GM19455 (cell line): ENCODE results near the gene SECTM1.
"Not testable (repeated sequence)": the region's sequence is repeated elsewhere in the genome, so short reads cannot be mapped to it uniquely, and the experiment has no call there.

Experiments used
- ATAC-seq: cut with Tn5 transposase; IDR thresholded peaks from one replicate; pipeline ENCODE4 v1.9.1; 2021; ENCODE audit not compliant: unreplicated experiment

SECTM1 gene

DNA sequence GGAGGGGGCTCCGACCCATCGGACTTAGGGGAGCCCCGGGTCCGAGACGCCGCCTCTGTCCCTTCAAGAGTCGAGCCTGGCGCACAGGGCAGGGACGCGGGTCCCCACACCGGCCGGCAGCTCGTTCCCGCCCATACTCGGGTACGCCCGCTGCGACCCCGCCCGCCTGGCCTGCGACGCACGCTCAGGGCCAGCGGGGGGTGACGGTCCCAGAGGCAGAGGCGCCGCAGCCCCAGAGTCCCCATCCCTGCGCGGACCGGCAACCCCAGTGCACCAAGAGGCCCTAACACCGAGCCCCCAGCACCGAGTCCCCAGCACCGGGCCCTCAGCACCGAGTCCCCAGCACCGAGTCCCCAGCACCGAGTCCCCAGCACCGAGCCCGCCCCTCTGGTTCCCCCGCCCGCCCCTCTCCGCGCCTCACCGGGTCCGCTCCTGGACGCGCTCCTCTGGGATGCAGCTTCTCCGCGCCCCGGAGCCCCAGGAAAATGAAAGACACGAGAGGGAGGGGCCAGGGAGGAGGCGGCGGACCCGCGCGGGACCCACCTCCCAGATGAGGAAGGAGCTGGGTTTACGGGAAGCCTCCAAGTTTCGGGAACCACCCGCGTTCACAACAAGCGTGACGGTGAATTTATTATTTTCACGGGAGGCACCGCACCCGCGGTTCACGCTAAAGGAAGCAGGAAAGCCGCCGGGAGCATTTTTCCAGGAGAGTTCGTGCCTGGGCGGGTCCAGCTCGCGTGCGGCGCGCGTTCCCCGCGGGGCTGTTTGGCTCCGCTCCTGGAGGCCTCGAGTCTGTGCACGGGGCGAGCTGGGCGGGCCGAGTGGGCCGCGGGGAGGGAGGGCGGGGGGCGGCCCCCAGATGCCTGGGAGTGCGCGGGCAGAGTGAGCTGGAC is at the start of gene SECTM1:
Gene SECTM1 (minus strand): TSS at position 488 of the 893 bp plus-strand sequence. CDS start 6,526 bp downstream, outside the sequence.
- no peak for ATAC-seq

DNA sequence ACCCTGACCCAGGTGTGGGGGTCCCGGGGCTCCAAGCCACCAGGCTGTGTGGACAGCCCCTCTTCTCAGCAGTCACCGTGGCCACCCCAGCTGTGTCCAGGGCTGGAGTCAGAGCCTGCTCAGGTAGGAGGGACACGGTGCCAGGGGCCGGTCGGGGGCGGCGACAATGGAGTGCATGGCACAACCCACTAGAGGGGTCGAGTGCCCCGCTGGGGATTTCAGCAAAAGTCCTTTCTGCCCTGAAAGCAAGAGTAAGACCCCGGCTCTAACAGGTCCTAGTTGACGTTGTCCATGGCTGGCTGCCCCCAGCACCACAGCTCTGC is 49.3 kb upstream of the SECTM1 start:
- no peak for ATAC-seq

DNA sequence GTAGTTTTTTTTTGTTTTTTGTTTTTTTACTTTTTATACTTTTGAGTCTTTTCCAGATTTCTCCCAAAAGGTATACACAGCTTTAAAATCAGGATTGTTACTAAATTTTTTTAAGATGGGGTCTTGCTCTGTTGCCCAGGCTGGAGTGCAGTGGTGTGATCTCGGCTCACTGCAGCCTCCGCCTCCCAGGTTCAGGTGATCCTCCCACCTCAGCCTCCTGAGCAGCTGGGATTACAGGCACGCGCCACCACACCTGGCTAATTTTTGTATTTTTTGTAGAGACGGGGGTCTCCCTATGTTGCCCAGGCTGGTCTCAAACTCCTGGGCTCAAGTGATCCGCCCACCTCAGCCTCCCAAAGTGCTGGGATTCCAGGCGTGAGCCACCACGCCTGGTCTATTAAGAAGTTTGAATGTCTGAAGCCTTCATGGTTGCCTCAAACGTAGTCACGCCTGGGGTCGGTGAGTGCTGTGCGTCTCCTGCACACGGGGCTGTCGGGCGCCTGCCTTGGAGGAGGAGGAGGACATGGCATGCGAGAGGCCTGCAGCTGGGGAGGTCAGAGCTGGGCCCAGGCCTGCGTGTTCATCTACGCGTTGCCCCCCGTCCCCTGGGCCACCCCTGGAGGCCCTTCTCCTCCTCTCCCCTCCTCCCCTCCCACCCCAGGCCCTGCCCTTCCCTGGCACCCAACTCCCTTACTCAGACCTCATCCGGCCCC is 48.8 kb upstream of the SECTM1 start:
- not testable (repeated sequence) for ATAC-seq

DNA sequence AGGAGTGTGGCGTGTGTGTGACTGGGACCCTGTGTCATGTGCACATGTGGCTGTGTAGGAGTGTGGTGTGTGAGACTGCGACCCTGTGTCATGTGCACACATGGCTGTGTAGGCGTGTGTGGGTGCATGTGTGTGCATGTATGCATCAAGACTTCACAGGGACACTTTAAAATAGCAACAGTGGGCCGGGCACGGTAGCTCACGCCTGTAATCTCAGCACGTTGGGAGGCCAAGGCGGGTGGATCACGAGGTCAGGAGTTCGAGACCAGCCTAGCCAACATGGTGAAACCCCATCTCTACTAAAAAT is 48.1 kb upstream of the SECTM1 start:
- ATAC-seq = not testable (repeated sequence)

DNA sequence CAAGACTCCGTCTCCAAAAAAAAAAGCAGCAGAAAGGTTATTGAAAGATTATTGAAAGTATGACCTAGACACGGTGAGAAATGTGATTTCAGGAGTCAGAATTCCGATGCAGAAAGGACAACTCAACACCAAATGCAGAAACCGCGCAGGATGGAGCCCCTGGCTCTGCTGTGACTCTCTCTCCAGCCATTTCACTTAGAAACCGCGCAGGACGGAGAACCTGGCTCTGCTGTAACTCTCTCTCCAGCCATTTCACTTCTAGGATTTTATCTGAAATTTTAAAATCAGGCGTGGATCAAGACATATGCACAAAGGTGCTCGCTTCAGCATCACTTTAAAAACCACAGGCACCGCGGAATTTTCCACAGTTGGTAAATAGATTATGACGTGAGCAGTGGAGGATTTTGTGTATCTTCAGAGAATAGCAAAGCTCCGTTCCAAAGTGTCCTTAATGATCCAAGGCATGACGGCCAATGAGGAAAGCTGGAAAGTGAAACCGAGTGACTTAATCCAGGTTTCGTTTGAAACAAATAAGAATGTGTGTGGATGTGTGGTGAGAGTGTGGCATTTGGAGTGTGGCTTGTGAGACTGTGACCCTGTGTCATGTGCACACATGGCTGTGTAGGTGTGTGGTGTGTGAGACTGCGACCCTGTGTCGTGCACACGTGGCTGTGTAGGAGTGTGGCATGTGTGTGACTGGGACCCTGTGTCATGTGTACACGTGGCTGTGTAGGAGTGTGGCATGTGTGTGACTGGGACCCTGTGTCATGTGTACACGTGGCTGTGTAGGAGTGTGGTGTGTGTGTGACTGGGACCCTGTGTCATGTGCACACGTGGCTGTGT is 47.5 kb upstream of the SECTM1 start:
- no peak for ATAC-seq

DNA sequence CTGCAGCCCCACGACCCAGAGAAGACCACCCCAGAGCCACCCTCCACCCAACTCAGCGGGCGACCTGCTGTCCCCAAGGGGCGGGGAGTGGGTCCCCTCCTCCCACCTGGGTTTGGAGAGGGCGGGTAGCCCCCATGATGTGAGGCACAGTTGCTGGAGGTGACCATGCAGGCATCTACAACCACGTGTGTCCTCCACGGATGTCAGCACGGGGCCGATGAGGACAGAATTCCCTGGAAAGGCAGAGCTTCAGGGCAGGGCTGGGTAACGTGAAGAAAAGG is 45.1 kb upstream of the SECTM1 start:
- no peak for ATAC-seq

DNA sequence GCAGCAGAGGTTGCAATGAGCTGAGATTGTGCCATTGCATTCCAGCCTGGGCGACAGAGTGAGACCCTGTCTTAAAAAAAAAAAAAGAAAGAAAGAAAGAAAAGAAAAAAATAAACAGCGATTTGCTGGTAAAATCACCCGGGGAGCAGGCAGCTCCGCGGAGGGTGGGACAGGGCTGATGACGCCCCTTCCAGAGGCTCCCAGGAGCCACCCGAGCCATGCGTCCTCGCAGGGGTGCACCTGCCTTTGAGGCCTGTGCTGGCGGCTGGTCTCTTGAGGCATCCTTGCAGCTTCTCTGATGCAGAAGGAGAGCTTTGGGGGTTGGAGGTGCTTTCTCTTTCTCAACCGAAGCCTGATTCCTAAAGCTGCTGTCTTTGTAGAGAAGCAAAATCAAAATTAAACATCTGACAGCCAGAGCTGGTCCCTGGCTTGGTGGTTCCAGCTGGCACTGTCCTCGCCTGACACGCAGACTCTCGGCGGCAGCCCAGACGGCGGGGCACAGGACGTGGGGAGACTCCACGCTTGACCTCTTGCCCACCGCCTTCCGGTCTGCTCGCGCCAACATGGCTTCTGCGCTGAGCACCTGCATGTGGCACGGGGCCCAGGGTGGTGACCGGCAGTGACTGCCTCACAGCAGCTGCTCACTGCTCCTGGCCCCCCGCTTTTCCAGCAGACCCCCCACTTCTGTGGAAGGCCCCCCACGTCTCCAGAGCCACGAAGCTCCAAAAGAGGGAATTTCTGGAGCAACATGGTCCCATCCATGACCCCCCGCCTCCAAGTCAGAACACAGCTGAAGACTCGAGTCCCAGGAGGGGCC is 44.6 kb upstream of the SECTM1 start:
- ATAC-seq = no peak

DNA sequence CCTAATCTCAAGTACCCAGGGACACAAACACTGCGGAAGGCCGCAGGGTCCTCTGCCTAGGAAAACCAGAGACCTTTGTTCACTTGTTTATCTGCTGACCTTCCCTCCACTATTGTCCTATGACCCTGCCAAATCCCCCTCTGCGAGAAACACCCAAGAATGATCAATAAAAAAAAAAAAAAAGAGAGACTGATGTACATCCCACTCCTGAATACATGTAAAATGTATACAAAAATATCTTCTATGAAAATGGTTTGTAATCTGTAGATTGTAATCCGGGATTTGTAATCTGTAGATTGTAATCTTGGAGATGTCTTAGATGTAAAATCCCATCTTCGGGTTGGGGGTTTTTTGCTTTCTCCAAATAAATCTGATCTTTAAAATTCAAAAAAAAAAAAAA is 43.7 kb upstream of the SECTM1 start:
- not testable (repeated sequence) for ATAC-seq

DNA sequence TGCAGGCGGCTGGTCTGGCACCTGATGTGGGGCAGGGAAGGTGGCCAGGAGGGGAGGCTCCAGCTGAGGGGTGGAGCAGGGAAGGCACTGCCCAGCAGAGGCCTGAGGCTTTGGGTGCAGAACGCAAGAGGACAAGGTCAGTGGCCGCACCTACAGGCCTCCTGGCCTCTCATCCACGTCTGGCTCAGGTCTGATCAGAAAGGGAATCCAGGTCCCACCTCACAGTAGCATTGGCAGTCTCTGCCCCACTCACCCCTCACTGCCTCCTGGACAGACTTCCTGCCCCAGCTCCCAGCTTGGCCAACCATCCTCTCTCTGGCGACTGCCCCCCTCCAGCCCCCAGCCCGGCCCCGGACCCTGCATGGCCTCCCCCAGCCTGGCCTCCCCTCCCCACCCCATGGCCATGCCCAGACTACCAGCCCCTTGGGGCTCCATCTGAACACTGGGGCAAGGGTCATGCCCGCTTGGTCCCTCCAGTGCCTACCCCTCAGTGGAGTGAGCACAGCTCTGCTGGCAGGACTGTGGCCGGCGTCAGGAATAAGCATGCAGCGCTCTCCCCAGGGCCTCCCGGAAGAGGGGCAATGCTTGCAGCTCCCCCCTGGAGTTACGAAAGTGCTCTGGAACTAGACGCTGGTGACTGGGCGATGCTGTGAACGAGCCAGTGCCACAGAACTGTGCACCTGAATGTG is 42.6 kb upstream of the SECTM1 start:
- ATAC-seq = no peak

DNA sequence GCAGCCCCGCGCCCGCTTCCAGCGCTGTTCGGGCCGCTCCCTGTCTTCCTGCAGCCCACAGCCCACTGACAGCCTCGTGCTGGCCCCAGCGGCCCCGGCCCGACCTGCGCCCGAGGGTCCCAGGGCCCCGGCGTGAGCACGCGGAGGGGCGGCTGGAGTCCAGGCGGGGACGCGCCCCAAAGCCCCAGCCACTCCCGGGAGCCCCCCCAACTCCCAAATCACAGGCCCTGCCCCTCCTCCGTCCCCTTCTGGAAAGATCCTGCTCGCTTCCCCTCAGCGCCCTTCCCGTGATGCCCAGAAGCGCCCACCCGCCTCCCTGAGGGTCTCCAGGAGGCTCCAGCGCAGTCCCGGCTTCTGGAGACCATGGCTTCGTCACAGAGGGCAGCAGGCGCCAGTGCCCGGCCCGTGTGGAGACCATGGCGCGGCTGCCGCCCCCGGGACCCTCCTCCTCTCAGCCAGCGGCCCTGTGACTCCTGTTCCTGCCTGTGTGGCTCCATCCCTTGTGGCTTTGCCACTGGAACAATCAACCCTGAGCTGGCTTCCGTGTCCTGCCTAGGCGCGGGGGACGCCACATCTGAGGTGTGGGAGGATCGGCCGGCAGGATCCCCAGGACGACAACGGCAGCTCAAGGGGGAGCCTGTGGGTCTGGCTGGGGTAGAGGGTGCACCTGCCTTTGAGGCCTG is 41.9 kb upstream of the SECTM1 start:
- ATAC-seq = no peak

DNA sequence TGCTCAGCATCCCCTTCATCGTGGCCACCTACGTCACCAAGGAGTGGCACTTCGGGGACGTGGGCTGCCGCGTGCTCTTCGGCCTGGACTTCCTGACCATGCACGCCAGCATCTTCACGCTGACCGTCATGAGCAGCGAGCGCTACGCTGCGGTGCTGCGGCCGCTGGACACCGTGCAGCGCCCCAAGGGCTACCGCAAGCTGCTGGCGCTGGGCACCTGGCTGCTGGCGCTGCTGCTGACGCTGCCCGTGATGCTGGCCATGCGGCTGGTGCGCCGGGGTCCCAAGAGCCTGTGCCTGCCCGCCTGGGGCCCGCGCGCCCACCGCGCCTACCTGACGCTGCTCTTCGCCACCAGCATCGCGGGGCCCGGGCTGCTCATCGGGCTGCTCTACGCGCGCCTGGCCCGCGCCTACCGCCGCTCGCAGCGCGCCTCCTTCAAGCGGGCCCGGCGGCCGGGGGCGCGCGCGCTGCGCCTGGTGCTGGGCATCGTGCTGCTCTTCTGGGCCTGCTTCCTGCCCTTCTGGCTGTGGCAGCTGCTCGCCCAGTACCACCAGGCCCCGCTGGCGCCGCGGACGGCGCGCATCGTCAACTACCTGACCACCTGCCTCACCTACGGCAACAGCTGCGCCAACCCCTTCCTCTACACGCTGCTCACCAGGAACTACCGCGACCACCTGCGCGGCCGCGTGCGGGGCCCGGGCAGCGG is 41.2 kb upstream of the SECTM1 start:
- no peak for ATAC-seq

DNA sequence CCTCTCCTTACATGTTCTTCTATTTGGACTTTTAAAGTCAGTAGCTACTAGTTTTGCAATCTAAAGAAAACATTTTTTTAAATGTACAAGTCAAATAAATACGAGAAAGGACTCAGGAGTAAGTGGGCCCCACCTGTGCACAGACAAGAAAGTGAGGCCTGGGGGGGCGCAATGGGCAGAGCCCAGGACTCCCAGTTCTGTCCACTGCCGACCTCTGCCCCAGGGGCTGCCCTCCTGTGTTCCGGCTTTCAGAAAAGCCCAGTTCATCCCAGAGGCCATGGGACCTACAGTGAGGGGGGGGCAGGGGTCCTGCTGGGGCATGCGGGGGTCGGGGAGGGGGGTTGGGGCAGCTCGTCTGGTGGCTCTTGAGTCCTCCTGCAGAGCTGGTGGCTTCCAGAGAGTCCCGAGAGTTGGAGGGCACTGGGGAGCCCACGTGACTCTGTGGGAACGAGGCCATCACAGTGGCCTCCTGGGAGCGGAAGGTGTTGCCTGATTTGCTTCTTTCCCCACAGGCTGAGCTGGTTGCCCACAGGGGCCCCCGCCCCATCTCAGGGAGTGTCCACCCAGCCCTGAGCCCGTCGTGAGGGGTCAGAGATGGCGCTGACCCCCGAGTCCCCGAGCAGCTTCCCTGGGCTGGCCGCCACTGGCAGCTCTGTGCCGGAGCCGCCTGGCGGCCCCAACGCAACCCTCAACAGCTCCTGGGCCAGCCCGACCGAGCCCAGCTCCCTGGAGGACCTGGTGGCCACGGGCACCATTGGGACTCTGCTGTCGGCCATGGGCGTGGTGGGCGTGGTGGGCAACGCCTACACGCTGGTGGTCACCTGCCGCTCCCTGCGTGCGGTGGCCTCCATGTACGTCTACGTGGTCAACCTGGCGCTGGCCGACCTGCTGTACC is 40.4 kb upstream of the SECTM1 start:
- ATAC-seq = no peak

DNA sequence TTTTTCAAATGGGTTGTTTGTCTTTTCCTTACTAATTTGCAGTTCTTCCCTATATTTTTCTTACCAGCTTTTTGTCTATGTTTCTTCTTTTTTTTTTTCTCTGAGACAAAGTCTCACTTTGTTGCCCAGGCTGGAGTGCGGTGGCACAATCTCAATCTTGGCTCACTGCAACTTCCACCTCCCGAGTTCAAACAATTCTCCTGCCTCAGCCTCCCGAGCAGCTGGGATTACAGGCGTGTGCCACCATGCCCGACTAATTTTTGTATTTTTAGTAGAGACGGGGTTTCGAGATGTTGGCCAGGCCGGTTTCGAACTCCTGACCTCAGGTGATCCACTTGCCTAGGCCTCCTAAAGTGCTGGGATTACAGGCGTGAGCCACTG is 39.5 kb upstream of the SECTM1 start:
- not testable (repeated sequence) for ATAC-seq

DNA sequence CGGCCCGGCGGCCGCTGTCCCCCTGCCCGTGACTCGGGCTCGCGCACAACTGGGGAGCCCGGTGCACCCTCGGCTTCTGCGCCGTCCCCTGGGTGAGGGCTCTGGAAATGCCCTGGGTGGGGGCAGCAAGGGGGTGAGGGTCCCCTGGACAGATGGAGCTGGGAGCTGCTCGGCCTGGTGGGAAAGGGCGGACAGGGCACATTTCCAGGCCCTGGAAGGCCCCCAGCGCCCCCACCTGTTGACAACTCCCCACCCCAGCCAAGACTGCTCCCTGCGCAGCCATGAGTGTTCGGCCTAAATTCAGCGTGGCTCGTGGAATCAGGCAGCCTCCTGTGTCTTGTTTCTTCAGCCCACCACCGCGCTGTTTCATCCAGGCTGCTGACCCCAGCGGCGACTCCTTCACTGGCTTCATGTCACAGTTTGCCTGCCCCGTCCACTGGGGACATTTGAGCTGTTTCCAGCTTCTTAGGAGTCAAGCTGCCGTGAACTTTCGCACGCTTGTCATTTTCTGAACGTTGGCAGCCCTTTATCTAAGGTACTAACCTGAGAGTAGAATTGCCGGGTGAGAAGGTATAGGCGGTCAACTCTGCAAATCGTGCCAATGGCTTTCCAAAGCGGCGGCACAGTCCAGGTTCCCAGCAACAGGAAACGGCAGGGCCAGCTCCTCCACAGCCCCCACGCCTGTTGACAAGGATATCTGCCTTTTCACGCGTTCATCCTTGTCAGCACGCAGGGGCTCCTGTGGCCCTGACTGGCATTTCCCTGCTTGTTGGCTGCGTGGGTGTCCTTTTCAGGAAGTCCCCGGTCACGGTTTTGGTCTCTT is 38.9 kb upstream of the SECTM1 start:
- no peak for ATAC-seq

DNA sequence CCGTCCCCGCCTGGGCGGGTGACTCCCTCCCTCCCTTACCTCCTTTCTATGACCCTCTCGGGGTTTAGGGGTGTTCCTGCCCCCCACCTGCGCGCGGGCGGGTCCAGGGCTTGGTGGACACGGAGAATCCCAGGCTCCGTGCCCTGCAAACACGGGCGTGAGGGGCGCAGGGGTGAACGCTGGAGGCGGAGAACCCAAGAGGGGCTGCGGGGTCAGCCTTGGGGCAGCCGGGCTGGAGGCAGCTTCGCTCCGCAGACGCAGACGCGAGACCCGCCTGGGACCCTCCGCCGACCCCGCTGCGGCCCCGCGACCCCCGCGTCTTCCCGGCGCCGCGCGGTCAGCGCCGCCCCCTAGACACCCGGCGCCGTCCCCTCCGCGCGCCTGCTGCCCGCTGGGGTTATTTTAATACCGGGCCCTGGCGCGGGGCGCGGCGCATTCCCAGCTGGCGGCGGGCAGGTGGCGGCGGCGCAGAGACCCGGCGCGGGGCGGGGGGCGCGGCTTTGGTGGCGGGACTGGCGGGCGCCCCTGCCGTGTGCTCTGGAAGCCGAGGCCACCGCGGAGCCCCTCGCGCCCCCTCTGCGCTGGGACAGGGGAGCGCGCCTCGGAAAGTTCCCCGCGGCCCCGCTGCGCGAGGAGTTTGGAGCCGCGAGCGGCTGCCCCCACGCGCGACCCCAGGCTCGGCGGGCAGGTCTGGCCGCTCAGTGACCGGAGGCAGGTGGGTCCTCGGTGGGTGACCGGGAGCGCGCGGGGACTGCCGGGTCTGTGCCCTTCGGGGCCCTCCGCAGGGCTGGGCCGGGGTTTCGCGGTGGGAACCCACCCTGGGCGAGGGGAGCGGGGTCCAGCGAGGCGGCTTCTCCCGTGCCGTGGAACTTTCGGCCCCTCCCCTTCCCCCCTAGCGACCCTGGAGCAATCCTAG is 38.0 kb upstream of the SECTM1 start, which contains the start of gene UTS2R:
Gene UTS2R (plus strand): TSS at position 433 of the 916 bp plus-strand sequence. CDS start 2,560 bp downstream, outside the sequence.
- no peak for ATAC-seq
